Epithelial cell of proximal tubule (primary cell): ENCODE data around the gene CUL5. TPM values are rescaled to one million over a fixed set of nuclear protein-coding genes. Genes with fewer than 3 reads are reported as not detected.

ENCODE experiments used
- DNase-seq: peaks from one replicate; pipeline ENCODE4 v3.0.0-alpha.2; 2011; ENCODE audit warnings: low read depth
- H3K4me3 ChIP-seq: 2 replicates; pipeline ENCODE4 v1.5.1; 2011; ENCODE audit warnings: low read depth, mild to moderate bottlenecking, low read length
- total RNA-seq: library from RNA; depleted of rRNA; stranded (reverse); fragments of >200 nt; gene quantifications from 2 replicates; pipeline ENCODE4 v1.2.3, GENCODE V29; 2015
- TF ChIP-seq, protein P1 (sequence below): conservative IDR thresholded peaks from 2 replicates; pipeline ENCODE4 v1.5.1; 2012; ENCODE audit warnings: low read depth, mild to moderate bottlenecking, low read length

The CUL5 gene
- total RNA-seq, 1 donor from 2014 or later: 19.0 TPM

DNA sequence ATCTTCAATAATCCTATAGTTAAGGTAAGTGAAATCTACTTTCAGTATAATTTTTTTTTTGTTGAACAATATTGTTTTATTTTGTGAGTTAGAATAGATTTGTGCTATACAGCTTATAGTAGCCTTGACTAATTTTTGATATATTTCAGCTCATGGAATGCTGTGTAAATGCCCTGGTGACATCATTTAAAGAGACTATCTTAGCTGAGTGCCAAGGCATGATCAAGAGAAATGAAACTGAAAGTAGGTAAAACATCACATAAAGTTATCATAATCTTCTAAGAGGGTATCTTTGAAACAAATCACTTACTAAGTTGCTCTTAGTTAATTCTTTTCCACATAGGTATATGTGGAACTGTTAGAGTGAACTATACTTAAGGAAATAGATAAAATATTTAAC, 61.2 kb downstream of the CUL5 start:
- no peak overlapping the region for H3K4me3 ChIP-seq
- TF ChIP-seq, protein P1, sequence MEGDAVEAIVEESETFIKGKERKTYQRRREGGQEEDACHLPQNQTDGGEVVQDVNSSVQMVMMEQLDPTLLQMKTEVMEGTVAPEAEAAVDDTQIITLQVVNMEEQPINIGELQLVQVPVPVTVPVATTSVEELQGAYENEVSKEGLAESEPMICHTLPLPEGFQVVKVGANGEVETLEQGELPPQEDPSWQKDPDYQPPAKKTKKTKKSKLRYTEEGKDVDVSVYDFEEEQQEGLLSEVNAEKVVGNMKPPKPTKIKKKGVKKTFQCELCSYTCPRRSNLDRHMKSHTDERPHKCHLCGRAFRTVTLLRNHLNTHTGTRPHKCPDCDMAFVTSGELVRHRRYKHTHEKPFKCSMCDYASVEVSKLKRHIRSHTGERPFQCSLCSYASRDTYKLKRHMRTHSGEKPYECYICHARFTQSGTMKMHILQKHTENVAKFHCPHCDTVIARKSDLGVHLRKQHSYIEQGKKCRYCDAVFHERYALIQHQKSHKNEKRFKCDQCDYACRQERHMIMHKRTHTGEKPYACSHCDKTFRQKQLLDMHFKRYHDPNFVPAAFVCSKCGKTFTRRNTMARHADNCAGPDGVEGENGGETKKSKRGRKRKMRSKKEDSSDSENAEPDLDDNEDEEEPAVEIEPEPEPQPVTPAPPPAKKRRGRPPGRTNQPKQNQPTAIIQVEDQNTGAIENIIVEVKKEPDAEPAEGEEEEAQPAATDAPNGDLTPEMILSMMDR: no peak
- no peak for DNase-seq

DNA sequence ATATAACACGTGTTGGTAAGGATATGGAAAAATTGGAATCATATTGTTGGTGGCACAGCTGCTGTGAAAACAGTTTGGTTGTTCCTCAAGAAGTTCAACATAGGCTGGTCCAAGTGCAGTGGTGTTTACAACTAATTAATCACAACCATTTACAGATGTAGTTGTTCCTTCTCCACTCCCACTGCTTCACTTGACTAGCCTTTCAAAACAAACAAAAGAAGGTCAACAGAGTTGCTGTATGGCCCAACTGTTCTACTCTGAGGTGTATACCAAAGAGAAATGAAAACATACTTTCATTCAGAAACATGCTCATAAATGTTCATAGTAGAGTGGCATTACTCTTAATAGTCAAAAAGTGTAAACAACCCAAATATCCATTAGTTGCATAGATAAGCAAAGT, 76.1 kb downstream of the CUL5 start:
- no peak overlapping the region for H3K4me3 ChIP-seq
- DNase-seq: no peak
- TF ChIP-seq, protein P1: no peak

DNA sequence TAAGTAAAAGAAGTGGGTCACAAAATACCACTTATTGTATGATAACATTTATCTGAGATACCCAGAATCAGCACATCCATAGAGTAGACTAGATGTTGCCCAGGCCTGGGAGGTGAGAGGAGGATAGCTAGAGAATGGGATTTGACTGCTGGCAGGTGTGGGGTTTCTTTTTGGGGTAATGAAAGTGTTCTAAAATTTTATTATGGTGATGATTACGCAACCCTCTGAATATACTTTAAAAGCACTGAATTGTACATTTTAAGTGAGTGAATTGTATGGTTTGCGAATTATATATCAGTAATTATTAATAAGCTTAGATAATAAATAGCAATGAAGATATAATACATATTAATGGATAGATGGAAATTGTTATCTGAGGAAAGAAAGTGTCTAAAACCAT, 77.0 kb downstream of the CUL5 start:
- no peak for DNase-seq
- TF ChIP-seq, protein P1: no peak
- no peak overlapping the region for H3K4me3 ChIP-seq

DNA sequence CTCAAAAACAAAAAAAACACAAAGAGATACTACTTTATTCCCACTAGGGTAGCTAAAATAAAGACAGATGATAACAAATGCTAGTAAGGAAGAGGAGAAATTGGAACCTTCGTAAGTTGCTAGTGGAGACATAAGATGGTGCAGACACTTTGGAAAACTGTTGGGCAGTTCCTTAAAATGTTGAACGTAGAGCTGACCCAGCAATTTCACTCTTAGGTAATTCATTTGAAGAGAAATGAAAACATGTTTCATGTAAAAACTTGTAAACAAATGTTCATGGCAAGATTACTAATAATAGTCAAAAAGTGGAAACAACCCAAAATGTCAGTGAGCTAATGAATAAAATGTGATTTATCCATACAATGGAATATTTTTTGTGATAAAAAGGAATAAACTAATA, 83.4 kb downstream of the CUL5 start:
- no peak overlapping the region for H3K4me3 ChIP-seq
- no peak for DNase-seq
- TF ChIP-seq, protein P1: no peak

DNA sequence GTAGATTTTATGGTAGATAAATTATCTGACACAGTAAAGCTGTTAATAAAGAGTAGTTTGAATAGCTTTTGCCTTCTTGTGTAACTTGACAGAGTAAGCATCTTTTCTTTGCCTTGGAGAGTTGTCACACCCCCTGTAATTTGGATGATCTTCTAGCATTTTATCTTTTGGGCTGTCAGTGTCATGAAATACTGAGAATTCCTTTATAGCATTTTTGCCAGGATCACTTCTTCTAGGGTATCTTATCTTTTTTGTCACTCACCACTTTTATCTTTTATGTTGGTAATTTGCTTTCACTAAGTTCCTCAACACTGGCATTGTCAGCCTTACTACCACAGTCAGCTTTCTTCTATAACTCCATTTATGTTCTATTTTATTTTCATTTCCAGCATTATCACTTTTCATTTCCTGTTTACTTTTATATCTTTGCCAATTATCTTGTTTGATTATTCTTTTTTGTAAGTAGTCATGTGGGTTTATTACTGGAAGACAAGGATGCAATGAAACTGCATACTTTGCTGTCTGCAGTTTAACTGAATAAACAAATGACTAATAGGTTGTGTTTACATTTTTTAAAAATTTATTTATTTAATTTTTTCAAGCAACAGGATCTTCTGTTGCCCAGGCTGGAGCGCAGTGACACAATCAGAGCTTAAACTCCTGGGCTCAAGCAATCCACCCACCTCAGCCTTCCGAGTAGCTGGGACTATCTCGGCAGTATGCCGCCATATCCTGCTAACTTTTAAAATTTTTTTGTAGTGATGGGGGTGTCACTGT, 84.6 kb downstream of the CUL5 start:
- DNase-seq: no peak
- TF ChIP-seq, protein P1: no peak
- no peak overlapping the region for H3K4me3 ChIP-seq

DNA sequence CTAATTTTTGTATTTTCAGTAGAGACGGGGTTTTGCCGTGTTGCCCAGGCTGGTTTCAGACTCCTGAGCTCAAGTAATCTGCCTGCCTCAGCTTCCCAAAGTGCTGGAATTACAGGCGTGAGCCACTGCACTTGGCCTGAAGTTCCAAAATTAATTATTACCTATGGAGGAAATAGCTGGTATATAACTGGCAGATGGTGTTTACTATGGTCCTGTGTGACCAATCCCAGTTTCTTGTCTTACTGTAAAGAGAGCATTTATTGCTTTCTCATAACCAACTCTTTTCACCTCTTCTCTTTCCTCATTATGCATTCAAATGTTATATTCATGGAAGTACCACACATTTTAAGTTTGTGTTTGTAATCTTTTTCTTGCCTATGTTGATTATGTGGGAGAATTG, 88.5 kb downstream of the CUL5 start:
- DNase-seq: no peak

More for the DNA sequence above, 88.5 kb downstream of the CUL5 start:
- TF ChIP-seq, protein P1: no peak
- no peak overlapping the region for H3K4me3 ChIP-seq
